Ishikawa (cell line): Measurements from ENCODE around the gene CEACAM21.

Source experiments
- CEBPB ChIP-seq: IDR thresholded peaks from 2 replicates; pipeline ENCODE4 v1.6.1; 2012
- CREB1 ChIP-seq: IDR thresholded peaks from 2 replicates; pipeline ENCODE4 v1.6.1; 2012; ENCODE audit warnings: low read depth
- EGR1 ChIP-seq: IDR thresholded peaks from 2 replicates; pipeline ENCODE4 v1.6.1; 2012
- EP300 ChIP-seq: IDR thresholded peaks from 2 replicates; pipeline ENCODE4 v1.6.1; 2012; ENCODE audit warnings: borderline replicate concordance
- FOXM1 ChIP-seq: IDR thresholded peaks from 2 replicates; pipeline ENCODE4 v1.6.1; 2012; ENCODE audit warnings: low read depth, borderline replicate concordance
- MAX ChIP-seq: IDR thresholded peaks from 2 replicates; pipeline ENCODE4 v1.6.1; 2012
- NFIC ChIP-seq: IDR thresholded peaks from 2 replicates; pipeline ENCODE4 v1.6.1; 2012
- RAD21 ChIP-seq: IDR thresholded peaks from 2 replicates; pipeline ENCODE4 v1.6.1; 2012; ENCODE audit warnings: low read depth
- REST ChIP-seq: IDR thresholded peaks from 2 replicates; pipeline ENCODE4 v1.6.1; 2012; ENCODE audit warnings: low read depth, mild to moderate bottlenecking
- TAF1 ChIP-seq: IDR thresholded peaks from 2 replicates; pipeline ENCODE4 v1.6.1; 2012; ENCODE audit warnings: low read depth, mild to moderate bottlenecking
- TCF12 ChIP-seq: IDR thresholded peaks from 2 replicates; pipeline ENCODE4 v1.6.1; 2012; ENCODE audit warnings: low read depth
- TEAD4 ChIP-seq: IDR thresholded peaks from 2 replicates; pipeline ENCODE4 v1.6.1; 2012
- USF1 ChIP-seq: IDR thresholded peaks from 2 replicates; pipeline ENCODE4 v1.6.1; 2012
- YY1 ChIP-seq: IDR thresholded peaks from 2 replicates; pipeline ENCODE4 v1.6.1; 2012; ENCODE audit warnings: low read depth
- ZBTB7A ChIP-seq: IDR thresholded peaks from 2 replicates; pipeline ENCODE4 v1.6.1; 2012; ENCODE audit warnings: low read depth

Gene CEACAM21

GRCh38 chr19:41623360-41623759, 47.4 kb downstream of the CEACAM21 start:
- TF ChIP-seq YY1 = no peak
- no peak for TF ChIP-seq EP300
- no peak for TF ChIP-seq FOXM1
- no peak for TF ChIP-seq MAX
- no peak for TF ChIP-seq NFIC
- TF ChIP-seq REST = no peak
- no peak for TF ChIP-seq RAD21
- TF ChIP-seq TEAD4 = no peak
- no peak for TF ChIP-seq EGR1
- no peak for TF ChIP-seq ZBTB7A
- TF ChIP-seq CEBPB = no peak
- TF ChIP-seq USF1 = no peak
- no peak for TF ChIP-seq TCF12
- TF ChIP-seq CREB1 = no peak
- TF ChIP-seq TAF1 = no peak

GRCh38 chr19:41624515-41624914, 48.5 kb downstream of the CEACAM21 start:
- TF ChIP-seq FOXM1 = no peak
- TF ChIP-seq YY1 = no peak
- no peak for TF ChIP-seq TCF12
- TF ChIP-seq EP300 = no peak
- no peak for TF ChIP-seq TAF1
- no peak for TF ChIP-seq MAX
- no peak for TF ChIP-seq EGR1
- TF ChIP-seq USF1 = no peak
- TF ChIP-seq TEAD4 = no peak
- TF ChIP-seq NFIC = no peak
- TF ChIP-seq RAD21 = no peak
- TF ChIP-seq REST = no peak
- TF ChIP-seq CREB1 = no peak
- no peak for TF ChIP-seq CEBPB
- TF ChIP-seq ZBTB7A = no peak

- TF ChIP-seq TEAD4 = no peak
- TF ChIP-seq CEBPB = no peak
- no peak for TF ChIP-seq MAX
- no peak for TF ChIP-seq EP300
- TF ChIP-seq CREB1 = no peak
- no peak for TF ChIP-seq FOXM1
- no peak for TF ChIP-seq TAF1
- no peak for TF ChIP-seq ZBTB7A
- TF ChIP-seq EGR1 = no peak
These were observed 49.0 kb downstream of the CEACAM21 start for GRCh38 chr19:41624937-41625336.

GRCh38 chr19:41626278-41626677, 50.3 kb downstream of the CEACAM21 start:
- TF ChIP-seq USF1 = no peak
- TF ChIP-seq TAF1 = no peak
- TF ChIP-seq CEBPB = no peak
- no peak for TF ChIP-seq NFIC

- no peak for TF ChIP-seq ZBTB7A
These were observed 50.9 kb downstream of the CEACAM21 start, which contains the start of gene CEACAM4 for GRCh38 chr19:41626877-41627276. Gene CEACAM4 (minus strand): TSS chr19:41627074. CDS start chr19:41626963, 111 bp downstream.
